PC-3 (cell line): ENCODE data around the gene KLKB1. TPM values are rescaled to one million over a fixed set of nuclear protein-coding genes. Genes with fewer than 3 reads are reported as not detected.

Experiments
- ATAC-seq: fragments of 200-7000 bp; cut with Tn5 transposase; 2 replicates; pipeline ENCODE4 v1.9.1; 2020; ENCODE audit warnings: mild to moderate bottlenecking, moderate library complexity
- BruUV-seq: library from RNA; stranded (reverse); fragments of 400-500 nt; replicated peaks from 2 replicates; lab custom pipeline; 2021; lab: Mats Ljungman, UMichigan
- CTCF ChIA-PET: fragments of 300-600 bp; sonication (Branson Sonifier 250); formaldehyde crosslinking; loops from one replicate; lab custom pipeline; 2022; ENCODE audit warnings: antibody characterized with exemption; lab: Charles Lee
- POLR2A ChIA-PET: fragments of 300-600 bp; sonication (Branson Sonifier 250); formaldehyde crosslinking; loops from one replicate; lab custom pipeline; 2022; ENCODE audit warnings: antibody characterized with exemption; ENCODE audit not compliant: unreplicated experiment; lab: Charles Lee
- DNase-seq: peaks from one replicate; pipeline ENCODE4 v3.0.0-alpha.2; 2015
- H2AFZ ChIP-seq: fragments of 300-600 bp; sonication (generic); 2 replicates; pipeline ENCODE4 v1.6.0; 2016; ENCODE audit warnings: antibody characterized with exemption, low read length
- H3F3A ChIP-seq: fragments of 300-600 bp; sonication (generic); one replicate; pipeline ENCODE4 v1.6.0; 2017; ENCODE audit warnings: antibody characterized with exemption, low read length, control low read depth, mild to moderate bottlenecking; ENCODE audit not compliant: unreplicated experiment
- H3K27ac ChIP-seq: fragments of 300-600 bp; sonication (generic); 2 replicates; pipeline ENCODE4 v1.5.1; 2016; ENCODE audit warnings: mild to moderate bottlenecking, low read length
- H3K27me3 ChIP-seq: fragments of 300-600 bp; sonication (generic); 2 replicates; pipeline ENCODE4 v1.6.1; 2016; ENCODE audit warnings: low read length, mixed read lengths
- H3K36me3 ChIP-seq: fragments of 300-600 bp; sonication (generic); 2 replicates; pipeline ENCODE4 v1.6.1; 2016; ENCODE audit warnings: low read depth, mixed run types, low read length, mixed read lengths
- H3K4me1 ChIP-seq: fragments of 300-600 bp; sonication (generic); 2 replicates; pipeline ENCODE4 v1.5.1; 2016; ENCODE audit warnings: low read length; ENCODE audit not compliant: insufficient read depth
- H3K4me2 ChIP-seq: fragments of 300-600 bp; sonication (generic); 2 replicates; pipeline ENCODE4 v1.6.0; 2016; ENCODE audit warnings: low read length
- H3K4me3 ChIP-seq: fragments of 300-600 bp; sonication (generic); 2 replicates; pipeline ENCODE4 v1.5.1; 2016; ENCODE audit warnings: mild to moderate bottlenecking, low read length, mixed read lengths
- H3K79me2 ChIP-seq: fragments of 300-600 bp; sonication (generic); 2 replicates; pipeline ENCODE4 v1.6.1; 2017; ENCODE audit warnings: low read length, mixed read lengths
- H3K9ac ChIP-seq: fragments of 300-600 bp; sonication (generic); 2 replicates; pipeline ENCODE4 v1.6.0; 2016; ENCODE audit warnings: mild to moderate bottlenecking, low read length
- H3K9me2 ChIP-seq: fragments of 300-600 bp; sonication (generic); replicated peaks from 2 replicates; pipeline ENCODE4 v1.6.1; 2016; ENCODE audit warnings: mixed run types, low read length, mixed read lengths
- H3K9me3 ChIP-seq: fragments of 300-600 bp; sonication (generic); 2 replicates; pipeline ENCODE4 v1.6.1; 2016; ENCODE audit warnings: low read length, mixed read lengths
- H4K20me1 ChIP-seq: fragments of 300-600 bp; sonication (generic); 2 replicates; pipeline ENCODE4 v1.6.1; 2016; ENCODE audit warnings: low read length, mixed read lengths
- EZH2 ChIP-seq: fragments of 300-600 bp; sonication (generic); IDR thresholded peaks from one replicate; pipeline ENCODE4 v1.6.1; 2017; ENCODE audit warnings: antibody characterized with exemption, mild to moderate bottlenecking, low read length; ENCODE audit not compliant: unreplicated experiment
- EZH2phosphoT487 ChIP-seq: fragments of 300-600 bp; sonication (generic); IDR thresholded peaks from 2 replicates; pipeline ENCODE4 v1.6.1; 2018; ENCODE audit warnings: mild to moderate bottlenecking, antibody characterized with exemption, low read length, borderline replicate concordance
- intact Hi-C: fragments of 100-400 bp; cut with micrococcal nuclease; formaldehyde crosslinking; loops from 2 replicates; pipeline ENCODE4 v1.9.0; 2023
- total RNA-seq: library from RNA; depleted of rRNA; stranded (reverse); fragments of >200 nt; gene quantifications from 2 replicates; pipeline ENCODE4 v1.2.3, GENCODE V29; 2014
- TF ChIP-seq, protein P1 (sequence below): fragments of 300-600 bp; sonication (generic); conservative IDR thresholded peaks from 2 replicates; pipeline ENCODE4 v1.5.1; 2017; ENCODE audit warnings: antibody characterized with exemption, low read depth, mild to moderate bottlenecking, low read length

Gene KLKB1
- total RNA-seq, 1 experiment from 2014 or later = not detected

DNA sequence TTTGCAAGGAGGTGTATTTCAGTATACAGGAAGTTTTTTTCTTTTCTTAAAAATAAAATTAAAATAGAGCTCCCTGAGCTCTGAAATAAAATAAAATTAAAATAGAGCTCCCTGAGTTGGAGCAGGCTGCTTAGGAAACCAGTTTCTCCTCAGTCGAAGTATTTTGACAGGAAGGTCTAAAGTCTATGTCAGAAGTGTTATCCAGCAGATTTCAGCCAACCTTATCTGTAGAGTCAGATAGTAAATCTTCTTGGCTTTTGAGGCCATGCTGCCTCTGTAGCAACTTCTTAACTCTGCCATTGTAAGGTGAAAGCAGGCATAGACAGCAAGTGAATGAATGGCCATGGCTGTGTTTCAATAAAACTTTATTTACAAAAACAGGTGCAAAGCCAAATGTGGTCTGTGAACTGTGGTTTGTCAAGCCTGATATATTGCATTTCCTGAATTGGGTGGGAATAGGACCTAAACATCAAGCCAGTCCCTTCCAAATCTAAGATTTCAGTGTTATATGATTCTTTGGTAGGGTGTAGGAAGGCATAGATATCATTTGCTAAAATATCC is 9.5 kb upstream of the KLKB1 start:
- H2AFZ ChIP-seq = no peak overlapping the region
- no TSS peak for BruUV-seq
- no peak for TF ChIP-seq EZH2phosphoT487
- TF ChIP-seq, protein P1, sequence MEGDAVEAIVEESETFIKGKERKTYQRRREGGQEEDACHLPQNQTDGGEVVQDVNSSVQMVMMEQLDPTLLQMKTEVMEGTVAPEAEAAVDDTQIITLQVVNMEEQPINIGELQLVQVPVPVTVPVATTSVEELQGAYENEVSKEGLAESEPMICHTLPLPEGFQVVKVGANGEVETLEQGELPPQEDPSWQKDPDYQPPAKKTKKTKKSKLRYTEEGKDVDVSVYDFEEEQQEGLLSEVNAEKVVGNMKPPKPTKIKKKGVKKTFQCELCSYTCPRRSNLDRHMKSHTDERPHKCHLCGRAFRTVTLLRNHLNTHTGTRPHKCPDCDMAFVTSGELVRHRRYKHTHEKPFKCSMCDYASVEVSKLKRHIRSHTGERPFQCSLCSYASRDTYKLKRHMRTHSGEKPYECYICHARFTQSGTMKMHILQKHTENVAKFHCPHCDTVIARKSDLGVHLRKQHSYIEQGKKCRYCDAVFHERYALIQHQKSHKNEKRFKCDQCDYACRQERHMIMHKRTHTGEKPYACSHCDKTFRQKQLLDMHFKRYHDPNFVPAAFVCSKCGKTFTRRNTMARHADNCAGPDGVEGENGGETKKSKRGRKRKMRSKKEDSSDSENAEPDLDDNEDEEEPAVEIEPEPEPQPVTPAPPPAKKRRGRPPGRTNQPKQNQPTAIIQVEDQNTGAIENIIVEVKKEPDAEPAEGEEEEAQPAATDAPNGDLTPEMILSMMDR = no peak
- no peaks in the 10 kb centered on the region for H3K79me2 ChIP-seq
- no peak overlapping the region for H3K9ac ChIP-seq
- H3K4me2 ChIP-seq = no peak overlapping the region
- peaks cover 20% of the 10 kb centered on the region for H3K27me3 ChIP-seq
- no peak overlapping the region for H3K4me3 ChIP-seq
- POLR2A ChIA-PET = no interaction called here
- H3K9me3 ChIP-seq = no peaks in the 10 kb centered on the region
- H4K20me1 ChIP-seq = no peaks in the 10 kb centered on the region
- H3K27ac ChIP-seq = no peak overlapping the region
- DNase-seq (no peak), ATAC-seq (no peak)
- no peaks in the 10 kb centered on the region for H3F3A ChIP-seq
- H3K9me2 ChIP-seq = no peaks in the 10 kb centered on the region
- intact Hi-C loops = no loop called here
- CTCF ChIA-PET = no interaction called here
- no peaks in the 10 kb centered on the region for H3K4me1 ChIP-seq
- H3K36me3 ChIP-seq = no peaks in the 10 kb centered on the region

GRCh38 chr4:186221624-186222023 is 5.7 kb upstream of the KLKB1 start:
- no peak for DNase-seq
- Histone ChIP-seq H3K79me2 (no peaks in the 10 kb centered on the region), H3K4me1 (no peaks in the 10 kb centered on the region), H3K27me3 (no peaks in the 10 kb centered on the region), H3K36me3 (no peaks in the 10 kb centered on the region), H3F3A (no peaks in the 10 kb centered on the region), H3K9me3 (no peaks in the 10 kb centered on the region), H4K20me1 (no peaks in the 10 kb centered on the region), H3K4me3 (no peak overlapping the region), H3K4me2 (no peak overlapping the region), H3K9ac (no peak overlapping the region), H2AFZ (no peak overlapping the region), H3K9me2 (no peaks in the 10 kb centered on the region), H3K27ac (no peak overlapping the region)
- ATAC-seq = no peak
- POLR2A ChIA-PET = no interaction called here
- no peak for TF ChIP-seq EZH2
- TF ChIP-seq, protein P1 = no peak
- no peak for TF ChIP-seq EZH2phosphoT487
- intact Hi-C loops = no loop called here
- BruUV-seq = no TSS peak
- CTCF ChIA-PET = no interaction called here

DNA sequence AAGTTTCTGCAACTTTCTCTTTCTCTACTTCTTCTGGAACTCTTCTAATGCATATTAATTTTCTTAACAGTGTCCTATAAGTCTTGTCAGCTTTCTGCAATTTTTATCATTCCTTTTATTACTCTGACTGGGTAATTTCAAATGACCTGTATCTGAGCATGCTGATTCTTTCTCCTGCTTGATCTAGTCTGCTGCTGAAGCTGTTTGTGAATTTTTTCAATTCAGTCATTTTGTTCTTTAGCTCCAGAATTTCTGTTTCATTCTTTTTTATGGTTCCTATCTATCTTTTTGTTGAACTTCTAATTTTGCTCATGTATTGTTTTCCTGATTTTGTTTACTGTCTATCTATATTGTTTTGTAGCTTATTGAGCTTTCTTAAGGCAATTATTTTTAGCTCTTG is 1.5 kb upstream of the KLKB1 start:
- ChIA-PET CTCF (no interaction called here), POLR2A (no interaction called here)
- Histone ChIP-seq H3K36me3 (no peaks in the 10 kb centered on the region), H3K4me2 (no peak overlapping the region), H3K4me1 (no peaks in the 10 kb centered on the region), H2AFZ (no peak overlapping the region), H4K20me1 (no peaks in the 10 kb centered on the region), H3K9me3 (no peaks in the 10 kb centered on the region), H3K27me3 (no peaks in the 10 kb centered on the region), H3K9ac (no peak overlapping the region), H3F3A (no peaks in the 10 kb centered on the region), H3K79me2 (no peaks in the 10 kb centered on the region), H3K9me2 (no peaks in the 10 kb centered on the region), H3K4me3 (no peak overlapping the region), H3K27ac (no peak overlapping the region)
- no TSS peak for BruUV-seq
- no peak for ATAC-seq
- no peak for DNase-seq
- intact Hi-C loops = no loop called here
- TF ChIP-seq, protein P1 = no peak
- TF ChIP-seq EZH2 (no peak), EZH2phosphoT487 (no peak)
